WI38 (cell line): ENCODE measurements around the gene OSBPL9.

Source experiments
- H3K4me3 ChIP-seq: 2 replicates; pipeline ENCODE4 v1.5.1; 2011; ENCODE audit warnings: low read depth, mild to moderate bottlenecking, control low read depth, low read length
- CTCF ChIP-seq: IDR thresholded peaks from 2 replicates; pipeline ENCODE4 v1.5.1; 2012; ENCODE audit warnings: low read depth, mild to moderate bottlenecking, control low read depth, low read length

OSBPL9 gene

GRCh38 chr1:51709951-51710350 is 93.1 kb downstream of the OSBPL9 start:
- no peak overlapping the region for H3K4me3 ChIP-seq
- no peak for TF ChIP-seq CTCF

GRCh38 chr1:51712590-51712989 is 95.7 kb downstream of the OSBPL9 start:
- no peak overlapping the region for H3K4me3 ChIP-seq
- TF ChIP-seq CTCF = no peak

- no peak for TF ChIP-seq CTCF
- no peak overlapping the region for H3K4me3 ChIP-seq
Observed at GRCh38 chr1:51714374-51715019, 97.6 kb downstream of the OSBPL9 start.

GRCh38 chr1:51715369-51715768 is 98.5 kb downstream of the OSBPL9 start:
- no peak overlapping the region for H3K4me3 ChIP-seq
- TF ChIP-seq CTCF = no peak

GRCh38 chr1:51716746-51717145 is 99.9 kb downstream of the OSBPL9 start:
- no peak for TF ChIP-seq CTCF
- H3K4me3 ChIP-seq = no peak overlapping the region

GRCh38 chr1:51717842-51718241 is 101.0 kb downstream of the OSBPL9 start:
- no peak for TF ChIP-seq CTCF
- H3K4me3 ChIP-seq = no peak overlapping the region

GRCh38 chr1:51719146-51719545 is 102.3 kb downstream of the OSBPL9 start:
- no peak overlapping the region for H3K4me3 ChIP-seq
- TF ChIP-seq CTCF = no peak
